ENCODE measurements around the gene AP2A2. TPM values are rescaled to one million over a fixed set of nuclear protein-coding genes. Genes with fewer than 3 reads are reported as not detected.

The AP2A2 gene
- total RNA-seq, 1 donor from 2014 or later: 97.3 TPM

DNA sequence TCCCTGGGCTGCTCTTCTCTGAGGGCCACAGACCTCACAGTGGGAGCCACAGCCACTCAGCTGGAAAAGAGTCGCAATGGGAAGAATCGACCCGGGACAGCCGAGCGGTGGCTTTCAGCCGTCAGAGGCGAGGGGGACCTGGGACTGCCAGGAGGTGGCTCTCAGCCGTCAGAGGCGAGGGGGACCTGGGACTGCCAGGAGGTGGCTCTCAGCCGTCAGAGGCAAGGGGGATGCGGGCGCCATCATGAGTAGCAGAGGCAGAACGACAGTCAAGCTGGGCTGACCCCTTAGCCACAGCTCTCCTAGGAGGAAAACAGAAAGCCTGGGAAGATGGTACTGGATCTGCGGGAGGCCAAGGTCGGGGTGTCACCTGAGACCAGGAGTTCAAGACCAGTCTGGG, 134.1 kb downstream of the AP2A2 start:
- no peak for DNase-seq (ENCODE audit: low read depth)

DNA sequence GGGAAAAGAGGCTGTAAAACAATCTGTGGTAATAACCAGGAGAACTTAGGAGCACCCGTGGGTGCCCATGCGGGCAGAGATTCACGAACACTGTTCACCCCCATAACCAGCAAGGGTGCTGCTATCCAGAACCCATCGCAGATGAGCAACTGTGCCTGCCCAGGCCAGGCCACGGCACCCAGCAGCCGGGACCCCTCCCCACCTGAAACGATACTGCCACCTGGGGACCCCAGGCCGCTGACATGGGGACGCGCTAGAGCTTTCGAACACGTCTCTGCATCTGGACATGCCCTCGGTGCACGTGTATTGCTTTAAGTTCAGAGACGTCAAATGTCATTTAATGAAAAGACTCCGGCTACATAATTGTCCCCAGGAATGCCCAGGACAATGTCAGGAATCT, 134.7 kb downstream of the AP2A2 start:
- no peak for DNase-seq (ENCODE audit: low read depth)

DNA sequence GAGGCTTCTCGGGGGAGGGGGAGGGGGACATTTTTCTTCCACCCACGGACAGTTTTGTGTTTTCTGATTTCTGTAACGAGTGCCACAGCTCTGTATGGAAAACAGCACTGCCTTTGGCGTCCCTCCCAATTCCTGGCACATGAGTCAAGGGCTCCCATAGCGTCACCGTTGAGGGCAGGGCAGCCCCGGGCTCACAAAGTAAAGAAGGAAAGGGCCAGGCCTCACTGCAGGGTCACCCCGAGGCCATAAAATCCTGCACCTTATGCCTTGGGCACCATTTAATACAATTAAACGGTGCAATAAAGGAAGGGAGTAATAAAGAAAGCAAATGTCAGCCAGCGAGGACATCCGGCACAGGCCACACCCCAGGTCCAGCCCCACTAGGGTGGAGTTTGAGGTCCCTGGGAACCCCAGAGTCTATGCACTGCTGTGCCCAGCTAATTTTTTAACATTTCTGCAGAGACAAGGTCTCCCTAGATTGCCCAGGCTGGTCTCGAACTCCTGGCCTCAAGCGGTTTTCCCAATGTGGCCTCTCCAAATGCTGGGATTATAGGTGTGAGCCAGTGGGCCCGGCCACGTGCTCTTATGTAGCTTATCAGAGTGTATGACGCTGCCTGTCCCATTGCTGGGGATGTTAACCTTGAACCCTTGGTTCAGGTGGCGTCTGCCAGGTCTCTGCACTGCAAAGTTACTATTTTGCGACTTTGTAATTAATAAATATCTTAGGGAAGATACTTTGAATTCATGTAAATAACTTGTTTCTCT, 135.4 kb downstream of the AP2A2 start:
- peak; percentile 74 for DNase-seq (ENCODE audit: low read depth)

Other genes starting within 250 kb of the AP2A2 start
- gene DEAF1, start 230.6 kb upstream of the AP2A2 start, total RNA-seq: 27.6 and 62.7 TPM in 2 replicates
- gene TMEM80, start 230.1 kb upstream of the AP2A2 start, total RNA-seq: 3.6 and 7.7 TPM in 2 replicates
- 235 and 376 TPM in 2 replicates for gene EPS8L2, start 219.6 kb upstream of the AP2A2 start, total RNA-seq
- gene TALDO1, start 178.4 kb upstream of the AP2A2 start, total RNA-seq: 188 and 419 TPM in 2 replicates
- gene GATD1, start 148.4 kb upstream of the AP2A2 start, total RNA-seq: 16.7 and 38.0 TPM in 2 replicates
- gene CEND1, start 135.8 kb upstream of the AP2A2 start, total RNA-seq: 0.60 TPM in 1 of 2 replicates, not detected in the other
- 16.3 and 22.6 TPM in 2 replicates for gene SLC25A22, start 127.6 kb upstream of the AP2A2 start, total RNA-seq
- gene PIDD1, start 120.6 kb upstream of the AP2A2 start, total RNA-seq: 3.1 and 6.9 TPM in 2 replicates
- 167 and 180 TPM in 2 replicates for gene RPLP2, start 115.9 kb upstream of the AP2A2 start, total RNA-seq
- gene PNPLA2, start 107.0 kb upstream of the AP2A2 start, total RNA-seq: 19.3 and 60.1 TPM in 2 replicates
- gene CRACR2B, start 98.0 kb upstream of the AP2A2 start, total RNA-seq: 3.7 and 6.4 TPM in 2 replicates
- 831 and 921 TPM in 2 replicates for gene CD151, start 92.9 kb upstream of the AP2A2 start, total RNA-seq
- 38.0 and 64.1 TPM in 2 replicates for gene POLR2L, start 83.3 kb upstream of the AP2A2 start, total RNA-seq
- 85.4 and 86.2 TPM in 2 replicates for gene TSPAN4, start 83.0 kb upstream of the AP2A2 start, total RNA-seq
- gene CHID1, start 15.1 kb upstream of the AP2A2 start, total RNA-seq: 35.3 and 83.9 TPM in 2 replicates
- not detected in 2 replicates for gene MUC6, start 110.8 kb downstream of the AP2A2 start, total RNA-seq
- gene MUC2, start 149.0 kb downstream of the AP2A2 start, total RNA-seq: not detected in 2 replicates
- not detected in 2 replicates for gene MUC5AC, start 232.1 kb downstream of the AP2A2 start, total RNA-seq